ENCODE data around the gene WDR93.

GRCh38 chr15:89649716-89650115 lies 40.9 kb upstream of the WDR93 start:
- TF ChIP-seq CTCF (IDR thresholded peaks at IDR 0.05), result no peak
- no peak for TF ChIP-seq POLR2A (IDR thresholded peaks at IDR 0.05)
